ENCODE results near the gene REXO1.

Gene REXO1

DNA sequence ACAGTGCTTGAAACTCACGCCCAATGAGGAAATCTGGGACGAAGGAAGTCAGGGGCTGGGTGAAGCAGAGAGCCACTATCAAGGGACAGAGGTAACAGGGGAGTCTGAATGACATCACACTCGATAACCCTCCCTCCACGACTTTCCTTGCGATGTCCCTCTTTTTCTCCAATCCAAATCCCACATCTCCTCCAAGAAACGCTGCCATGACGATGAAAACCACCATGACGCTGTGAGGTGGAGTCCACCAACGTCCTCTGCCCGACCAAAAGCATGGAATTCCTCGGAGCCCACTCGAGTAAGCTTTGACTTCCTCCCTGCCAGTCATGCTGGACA, 967 bp downstream of the REXO1 start:
- Histone ChIP-seq H3K4me3 (peak overlapping the region; percentile 89), H3K9ac (ENCODE audit: insufficient read length) (peak overlapping the region; percentile 98), H3K36me3 (ENCODE audit: insufficient read depth, low read length) (no peaks in the 10 kb centered on the region), H3K9me3 (ENCODE audit: low read depth, low read length) (no peaks in the 10 kb centered on the region), H3K27ac (no peak overlapping the region; the same call in 1 of the 2 replicates)
- no peak for DNase-seq (ENCODE audit: low read depth, low spot score)
- TF ChIP-seq FOXP2 (optimal IDR thresholded peaks at IDR 0.05; ENCODE audit: control extremely low read depth, extremely low read length, insufficient read depth) (no peak), EZH2 (IDR thresholded peaks at IDR 0.05) (no peak), POLR2AphosphoS5 (IDR thresholded peaks at IDR 0.05; ENCODE audit: borderline replicate concordance, low read depth, low read length) (no peak)

DNA sequence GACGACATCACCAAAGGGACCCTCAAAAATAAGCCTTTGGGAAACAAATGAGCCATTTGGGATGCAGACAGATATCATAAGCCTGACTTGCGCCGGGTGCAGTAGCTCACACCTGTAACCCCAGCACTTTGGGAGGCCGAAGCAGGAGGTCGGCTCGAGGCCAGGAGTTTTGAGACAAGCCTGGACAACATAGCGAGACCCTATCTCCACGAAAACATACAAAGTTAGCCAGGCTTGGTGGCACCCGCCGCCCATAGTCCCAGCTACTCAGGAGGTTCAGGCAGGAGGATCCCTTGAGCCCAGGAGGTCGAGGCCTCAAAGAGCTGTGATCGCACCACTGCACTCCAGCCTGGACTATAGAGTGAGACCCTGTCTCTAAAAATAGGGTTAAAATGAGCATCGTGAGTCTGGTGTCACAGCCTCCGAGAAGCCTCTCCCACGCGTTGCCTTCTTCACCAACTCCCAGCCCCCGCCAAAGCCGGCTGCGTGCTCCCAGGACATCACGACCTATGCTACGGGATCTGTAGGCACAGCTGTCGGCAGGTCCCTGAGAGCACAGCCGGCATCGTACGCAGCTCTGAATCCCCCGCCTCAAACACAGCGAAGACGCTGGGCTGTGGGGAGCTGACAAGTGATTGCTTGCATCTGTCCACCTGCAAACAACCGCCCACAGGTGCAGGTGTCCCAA, 1.6 kb downstream of the REXO1 start:
- peak overlapping the region; percentile 89 for H3K4me3 ChIP-seq
- TF ChIP-seq EZH2 (IDR thresholded peaks at IDR 0.05) (no peak), POLR2AphosphoS5 (IDR thresholded peaks at IDR 0.05; ENCODE audit: borderline replicate concordance, low read depth, low read length) (no peak), FOXP2 (optimal IDR thresholded peaks at IDR 0.05; ENCODE audit: control extremely low read depth, extremely low read length, insufficient read depth) (no peak)
- peak overlapping the region; percentile 98 for H3K9ac ChIP-seq (ENCODE audit: insufficient read length)
- H3K36me3 ChIP-seq (ENCODE audit: insufficient read depth, low read length) = no peaks in the 10 kb centered on the region
- no peak overlapping the region for H3K27ac ChIP-seq
- DNase-seq (ENCODE audit: low read depth, low spot score) = no peak
- no peaks in the 10 kb centered on the region for H3K9me3 ChIP-seq (ENCODE audit: low read depth, low read length)

DNA sequence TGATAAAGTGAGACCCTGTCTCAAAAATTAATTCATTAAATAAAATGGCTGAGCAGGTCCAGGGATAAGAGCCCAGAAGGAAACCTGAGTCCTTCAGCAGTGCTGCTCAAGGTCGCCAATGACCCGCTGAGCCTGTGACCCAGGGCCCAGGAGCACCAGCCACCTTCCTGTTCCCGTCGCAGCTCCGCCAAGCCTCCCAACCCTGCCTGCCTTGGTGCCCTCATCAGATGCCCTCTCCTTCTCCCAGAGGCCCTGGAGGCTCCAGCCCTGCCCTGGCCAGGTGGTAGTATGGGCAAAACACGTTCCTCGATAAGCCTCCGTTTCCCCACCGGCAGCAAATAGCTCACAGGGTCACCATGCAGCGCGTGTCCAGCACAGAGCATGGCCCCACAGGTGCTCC, 2.6 kb downstream of the REXO1 start:
- H3K27ac ChIP-seq = no peak overlapping the region
- DNase-seq (ENCODE audit: low read depth, low spot score) = no peak
- no peak for TF ChIP-seq EZH2 (IDR thresholded peaks at IDR 0.05)
- no peak for TF ChIP-seq FOXP2 (optimal IDR thresholded peaks at IDR 0.05; ENCODE audit: control extremely low read depth, extremely low read length, insufficient read depth)
- no peak for TF ChIP-seq POLR2AphosphoS5 (IDR thresholded peaks at IDR 0.05; ENCODE audit: borderline replicate concordance, low read depth, low read length)
- H3K4me3 ChIP-seq = no peak overlapping the region
- H3K36me3 ChIP-seq (ENCODE audit: insufficient read depth, low read length) = no peaks in the 10 kb centered on the region
- H3K9ac ChIP-seq (ENCODE audit: insufficient read length) = no peak overlapping the region
- H3K9me3 ChIP-seq (ENCODE audit: low read depth, low read length) = no peaks in the 10 kb centered on the region

DNA sequence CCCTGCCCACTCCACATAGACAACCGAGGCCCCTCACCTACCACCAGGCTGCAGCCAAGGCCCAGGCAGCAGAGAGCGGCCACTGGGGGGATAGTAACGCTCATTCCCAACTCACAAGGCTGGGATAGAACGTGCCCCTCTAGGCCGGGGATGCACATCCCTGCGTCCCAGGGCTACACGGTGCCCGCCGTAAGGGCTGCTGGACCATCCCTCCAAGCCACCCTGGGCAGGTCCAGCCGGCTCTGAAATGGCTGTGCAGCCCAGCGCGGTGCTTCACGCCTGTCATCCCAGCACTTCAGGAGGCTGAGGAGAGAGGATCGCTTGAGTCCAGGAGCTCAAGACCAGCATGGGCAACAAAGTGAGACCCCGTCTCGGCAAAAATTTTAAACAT, 3.2 kb downstream of the REXO1 start:
- Histone ChIP-seq H3K4me3 (no peak overlapping the region), H3K27ac (no peak overlapping the region), H3K36me3 (ENCODE audit: insufficient read depth, low read length) (no peaks in the 10 kb centered on the region), H3K9ac (ENCODE audit: insufficient read length) (no peak overlapping the region), H3K9me3 (ENCODE audit: low read depth, low read length) (no peaks in the 10 kb centered on the region)
- TF ChIP-seq EZH2 (IDR thresholded peaks at IDR 0.05) (no peak), FOXP2 (optimal IDR thresholded peaks at IDR 0.05; ENCODE audit: control extremely low read depth, extremely low read length, insufficient read depth) (no peak), POLR2AphosphoS5 (IDR thresholded peaks at IDR 0.05; ENCODE audit: borderline replicate concordance, low read depth, low read length) (no peak)
- no peak for DNase-seq (ENCODE audit: low read depth, low spot score)

DNA sequence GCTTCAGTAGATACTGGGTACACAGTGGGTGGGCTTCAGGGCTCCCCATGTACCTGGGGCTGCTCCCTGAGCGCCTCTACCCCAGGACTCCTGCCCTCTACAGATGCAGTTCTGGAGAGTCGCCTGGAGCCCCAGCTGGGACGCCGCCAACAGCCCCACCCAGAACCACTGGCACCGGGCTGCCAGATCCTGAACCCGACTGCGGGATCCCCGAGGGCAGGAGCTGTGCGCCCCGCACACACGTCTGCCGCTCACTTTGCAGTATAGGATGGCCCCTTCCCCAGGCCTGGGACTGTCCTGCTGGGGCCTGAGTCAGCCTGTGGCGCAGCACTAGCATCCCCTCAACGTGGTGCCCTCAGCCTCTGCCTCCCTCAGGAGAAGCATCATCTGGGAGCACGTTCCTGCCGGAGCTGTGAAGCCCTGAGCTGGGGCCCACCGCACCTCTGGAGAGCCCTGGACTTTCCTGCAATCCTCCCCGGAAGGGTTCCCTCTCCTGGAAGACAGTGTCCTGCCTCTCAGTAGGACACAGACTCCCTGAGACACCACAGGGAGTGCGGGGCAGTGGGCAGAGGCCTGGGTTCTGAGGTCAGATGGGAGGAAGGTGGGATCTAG, 3.7 kb downstream of the REXO1 start:
- no peak for DNase-seq (ENCODE audit: low read depth, low spot score)
- H3K9me3 ChIP-seq (ENCODE audit: low read depth, low read length) = no peaks in the 10 kb centered on the region
- no peak overlapping the region for H3K27ac ChIP-seq
- H3K4me3 ChIP-seq = no peak overlapping the region
- no peak overlapping the region for H3K9ac ChIP-seq (ENCODE audit: insufficient read length)
- no peaks in the 10 kb centered on the region for H3K36me3 ChIP-seq (ENCODE audit: insufficient read depth, low read length)
- no peak for TF ChIP-seq FOXP2 (optimal IDR thresholded peaks at IDR 0.05; ENCODE audit: control extremely low read depth, extremely low read length, insufficient read depth)
- TF ChIP-seq POLR2AphosphoS5 (IDR thresholded peaks at IDR 0.05; ENCODE audit: borderline replicate concordance, low read depth, low read length) = no peak
- no peak for TF ChIP-seq EZH2 (IDR thresholded peaks at IDR 0.05)

DNA sequence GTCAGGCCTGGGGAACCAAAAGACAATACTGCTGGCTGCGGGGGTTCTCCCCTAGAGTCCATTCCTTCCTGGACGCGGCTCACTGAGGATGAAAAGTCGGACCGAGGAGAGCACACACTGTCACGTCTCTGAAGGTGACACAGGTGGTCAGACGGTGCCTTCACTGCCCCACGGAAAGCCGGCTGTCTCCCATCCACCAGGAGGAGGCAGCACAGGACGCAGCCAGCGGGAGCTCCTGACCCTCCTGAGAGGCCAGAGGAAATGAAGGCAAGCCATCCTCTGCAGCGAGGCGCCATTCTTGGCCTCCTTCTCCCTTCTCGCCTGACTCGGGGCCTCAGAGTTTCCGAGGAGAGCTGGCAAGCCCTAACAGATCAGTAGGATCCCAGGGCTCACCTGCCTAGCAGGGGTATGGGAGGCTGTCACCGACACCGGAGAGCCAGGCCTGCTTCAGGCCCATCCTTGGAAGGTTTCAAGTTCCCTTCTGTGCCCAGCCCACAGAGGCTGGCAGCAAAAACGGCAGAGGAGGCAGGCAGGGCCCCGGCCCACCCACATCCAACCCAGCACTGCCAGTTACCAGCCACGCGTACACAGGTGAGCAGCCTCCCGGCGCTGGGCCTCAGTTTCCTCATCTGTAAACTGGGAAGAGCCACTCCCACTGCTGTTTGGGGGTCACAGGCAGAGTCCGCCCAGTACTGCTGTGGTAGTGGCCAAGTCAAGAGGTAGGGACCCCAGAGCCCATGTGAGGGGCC, 4.5 kb downstream of the REXO1 start:
- DNase-seq (ENCODE audit: low read depth, low spot score) = no peak
- Histone ChIP-seq H3K9me3 (ENCODE audit: low read depth, low read length) (no peaks in the 10 kb centered on the region), H3K36me3 (ENCODE audit: insufficient read depth, low read length) (no peaks in the 10 kb centered on the region), H3K4me3 (no peak overlapping the region), H3K9ac (ENCODE audit: insufficient read length) (no peak overlapping the region), H3K27ac (no peak overlapping the region)
- TF ChIP-seq EZH2 (IDR thresholded peaks at IDR 0.05) = no peak

DNA sequence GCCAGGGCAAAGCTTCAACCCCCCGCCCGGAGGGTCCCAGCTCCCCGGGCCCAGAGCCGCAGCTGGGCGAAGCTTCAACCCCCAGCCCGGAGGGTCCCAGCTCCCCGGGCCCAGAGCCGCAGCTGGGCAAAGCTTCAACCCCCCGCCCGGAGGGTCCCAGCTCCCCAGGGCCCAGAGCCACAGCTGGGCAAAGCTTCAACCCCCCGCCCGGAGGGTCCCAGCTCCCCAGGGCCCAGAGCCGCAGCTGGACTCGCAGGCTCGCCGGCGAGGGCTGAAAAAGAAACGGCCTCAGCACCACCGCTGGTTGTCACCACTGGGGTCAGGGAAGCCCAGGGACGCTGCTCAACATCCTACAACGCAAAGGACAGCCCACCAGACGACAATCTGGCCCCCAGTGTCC, 5.2 kb downstream of the REXO1 start:
- no peak for TF ChIP-seq POLR2AphosphoS5 (IDR thresholded peaks at IDR 0.05; ENCODE audit: borderline replicate concordance, low read depth, low read length)
- no peak for TF ChIP-seq FOXP2 (optimal IDR thresholded peaks at IDR 0.05; ENCODE audit: control extremely low read depth, extremely low read length, insufficient read depth)
- no peak for TF ChIP-seq EZH2 (IDR thresholded peaks at IDR 0.05)
- DNase-seq (ENCODE audit: low read depth, low spot score) = no peak
- Histone ChIP-seq H3K27ac (no peak overlapping the region), H3K9me3 (ENCODE audit: low read depth, low read length) (no peaks in the 10 kb centered on the region), H3K4me3 (no peak overlapping the region), H3K36me3 (ENCODE audit: insufficient read depth, low read length) (no peaks in the 10 kb centered on the region), H3K9ac (ENCODE audit: insufficient read length) (no peak overlapping the region)

DNA sequence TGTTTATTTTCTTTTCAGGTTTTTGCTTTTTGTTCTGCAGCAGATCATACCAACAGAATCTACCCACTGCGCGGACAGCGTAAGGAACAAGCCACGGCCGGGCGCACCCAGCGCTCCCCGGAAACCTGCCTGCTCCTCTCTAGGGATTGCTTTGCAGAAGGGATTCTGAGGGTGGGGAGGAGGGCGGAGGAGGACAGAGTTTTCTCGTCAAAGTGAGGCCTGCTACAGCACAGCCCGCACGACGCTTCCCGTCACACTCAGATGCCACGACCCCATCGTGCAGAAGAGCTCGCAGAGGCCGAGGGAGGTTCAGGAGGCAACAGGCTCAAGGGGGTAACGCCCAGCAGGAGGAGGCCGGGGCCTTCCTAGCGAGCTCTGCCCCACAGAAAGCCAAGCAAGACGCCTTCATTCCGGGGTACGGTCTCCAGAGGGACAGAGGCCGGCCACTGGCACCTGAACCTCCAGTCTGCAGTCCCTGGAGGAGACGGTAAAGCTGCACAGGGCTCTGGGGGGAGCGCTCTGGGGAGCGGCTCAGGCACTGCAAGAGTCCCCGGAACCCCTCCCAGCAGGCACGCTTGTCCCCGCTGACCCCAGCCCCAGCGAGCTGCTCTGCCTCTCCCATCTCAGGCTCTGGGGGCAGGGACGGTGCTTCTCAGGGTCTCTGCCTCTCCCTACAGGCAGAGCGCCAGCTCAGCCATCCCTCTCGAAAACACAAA, 6.9 kb downstream of the REXO1 start:
- H3K36me3 ChIP-seq (ENCODE audit: insufficient read depth, low read length) = no peaks in the 10 kb centered on the region
- H3K4me3 ChIP-seq = no peak overlapping the region
- no peak for DNase-seq (ENCODE audit: low read depth, low spot score)
- no peak for TF ChIP-seq FOXP2 (optimal IDR thresholded peaks at IDR 0.05; ENCODE audit: control extremely low read depth, extremely low read length, insufficient read depth)
- no peak for TF ChIP-seq POLR2AphosphoS5 (IDR thresholded peaks at IDR 0.05; ENCODE audit: borderline replicate concordance, low read depth, low read length)
- TF ChIP-seq EZH2 (IDR thresholded peaks at IDR 0.05) = no peak
- no peak overlapping the region for H3K9ac ChIP-seq (ENCODE audit: insufficient read length)
- no peak overlapping the region for H3K27ac ChIP-seq
- no peaks in the 10 kb centered on the region for H3K9me3 ChIP-seq (ENCODE audit: low read depth, low read length)
